PFSK-1 (cell line): Measurements from ENCODE around the gene FMNL2.

ENCODE experiments used
- FOXP2 ChIP-seq: optimal IDR thresholded peaks from 2 replicates; pipeline ENCODE3; 2011; ENCODE audit warnings: borderline replicate concordance, control low read depth, inconsistent platforms; ENCODE audit not compliant: insufficient read depth; ENCODE audit errors: extremely low read length, extremely low read depth
- POLR2AphosphoS5 ChIP-seq: IDR thresholded peaks from 2 replicates; pipeline ENCODE4 v1.6.1; 2012; ENCODE audit warnings: low read depth, mild to moderate bottlenecking, control low read depth, low read length, moderate library complexity
- SIN3A ChIP-seq: IDR thresholded peaks from 2 replicates; pipeline ENCODE4 v1.6.1; 2012; ENCODE audit warnings: mild to moderate bottlenecking, low read length, moderate library complexity, borderline replicate concordance; ENCODE audit not compliant: insufficient read depth
- TAF1 ChIP-seq: IDR thresholded peaks from 2 replicates; pipeline ENCODE4 v1.6.1; 2012; ENCODE audit warnings: low read length, control low read depth, borderline replicate concordance; ENCODE audit not compliant: insufficient read depth
- TF ChIP-seq, protein P1 (sequence below), 2 experiments: IDR thresholded peaks; 2 replicates each; pipeline versions ENCODE4 v1.6.1 to v1.8.0; 2011 to 2012; ENCODE audit warnings: low read depth in 2 of 2, low read length in 2 of 2, control low read depth in 1 of 2, inconsistent platforms in 1 of 2, mild to moderate bottlenecking in 1 of 2, moderate library complexity in 1 of 2; ENCODE audit not compliant: insufficient read depth in 1 of 2

FMNL2 gene

GRCh38 chr2:152350155-152350679, 15.2 kb downstream of the FMNL2 start:
- TF ChIP-seq FOXP2: no peak

- TF ChIP-seq TAF1: no peak
- no peak for TF ChIP-seq FOXP2
- TF ChIP-seq SIN3A: no peak
- TF ChIP-seq, protein P1, sequence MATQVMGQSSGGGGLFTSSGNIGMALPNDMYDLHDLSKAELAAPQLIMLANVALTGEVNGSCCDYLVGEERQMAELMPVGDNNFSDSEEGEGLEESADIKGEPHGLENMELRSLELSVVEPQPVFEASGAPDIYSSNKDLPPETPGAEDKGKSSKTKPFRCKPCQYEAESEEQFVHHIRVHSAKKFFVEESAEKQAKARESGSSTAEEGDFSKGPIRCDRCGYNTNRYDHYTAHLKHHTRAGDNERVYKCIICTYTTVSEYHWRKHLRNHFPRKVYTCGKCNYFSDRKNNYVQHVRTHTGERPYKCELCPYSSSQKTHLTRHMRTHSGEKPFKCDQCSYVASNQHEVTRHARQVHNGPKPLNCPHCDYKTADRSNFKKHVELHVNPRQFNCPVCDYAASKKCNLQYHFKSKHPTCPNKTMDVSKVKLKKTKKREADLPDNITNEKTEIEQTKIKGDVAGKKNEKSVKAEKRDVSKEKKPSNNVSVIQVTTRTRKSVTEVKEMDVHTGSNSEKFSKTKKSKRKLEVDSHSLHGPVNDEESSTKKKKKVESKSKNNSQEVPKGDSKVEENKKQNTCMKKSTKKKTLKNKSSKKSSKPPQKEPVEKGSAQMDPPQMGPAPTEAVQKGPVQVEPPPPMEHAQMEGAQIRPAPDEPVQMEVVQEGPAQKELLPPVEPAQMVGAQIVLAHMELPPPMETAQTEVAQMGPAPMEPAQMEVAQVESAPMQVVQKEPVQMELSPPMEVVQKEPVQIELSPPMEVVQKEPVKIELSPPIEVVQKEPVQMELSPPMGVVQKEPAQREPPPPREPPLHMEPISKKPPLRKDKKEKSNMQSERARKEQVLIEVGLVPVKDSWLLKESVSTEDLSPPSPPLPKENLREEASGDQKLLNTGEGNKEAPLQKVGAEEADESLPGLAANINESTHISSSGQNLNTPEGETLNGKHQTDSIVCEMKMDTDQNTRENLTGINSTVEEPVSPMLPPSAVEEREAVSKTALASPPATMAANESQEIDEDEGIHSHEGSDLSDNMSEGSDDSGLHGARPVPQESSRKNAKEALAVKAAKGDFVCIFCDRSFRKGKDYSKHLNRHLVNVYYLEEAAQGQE (IDR thresholded peaks at IDR 0.05; ENCODE audit: insufficient read depth in 1 of 2, low read depth in 2 of 2, low read length in 2 of 2): no peak
- no peak for TF ChIP-seq POLR2AphosphoS5
Measured at GRCh38 chr2:152352616-152353015, 17.6 kb downstream of the FMNL2 start.

DNA sequence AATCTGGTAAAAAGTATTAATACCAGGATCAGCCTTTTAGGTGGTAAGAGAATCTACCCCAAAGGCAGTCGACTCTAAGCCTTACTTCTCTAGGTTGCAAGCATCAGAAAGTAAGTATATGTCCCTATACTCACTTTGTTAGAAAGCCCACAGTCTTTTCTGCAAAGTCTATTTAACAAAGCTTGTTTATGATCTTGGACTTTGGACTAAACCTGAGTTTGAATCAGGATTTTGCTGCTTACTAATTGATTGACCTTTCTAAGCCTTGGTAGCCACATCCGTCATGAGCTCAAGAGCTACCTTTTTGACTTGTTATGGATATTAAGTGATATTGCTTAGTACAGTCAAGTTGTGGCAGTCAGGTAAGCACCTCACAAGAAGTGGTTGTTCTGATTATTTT, 18.4 kb downstream of the FMNL2 start:
- TF ChIP-seq FOXP2: no peak
- TF ChIP-seq SIN3A: no peak
- TF ChIP-seq, protein P1 (IDR thresholded peaks at IDR 0.05; ENCODE audit: insufficient read depth in 1 of 2, low read depth in 2 of 2, low read length in 2 of 2): no peak

- TF ChIP-seq POLR2AphosphoS5 (no peak), FOXP2 (no peak), SIN3A (no peak), TAF1 (no peak)
- TF ChIP-seq, protein P1 (IDR thresholded peaks at IDR 0.05; ENCODE audit: insufficient read depth in 1 of 2, low read depth in 2 of 2, low read length in 2 of 2): no peak
Measured at GRCh38 chr2:152354069-152354755, 19.2 kb downstream of the FMNL2 start.

DNA sequence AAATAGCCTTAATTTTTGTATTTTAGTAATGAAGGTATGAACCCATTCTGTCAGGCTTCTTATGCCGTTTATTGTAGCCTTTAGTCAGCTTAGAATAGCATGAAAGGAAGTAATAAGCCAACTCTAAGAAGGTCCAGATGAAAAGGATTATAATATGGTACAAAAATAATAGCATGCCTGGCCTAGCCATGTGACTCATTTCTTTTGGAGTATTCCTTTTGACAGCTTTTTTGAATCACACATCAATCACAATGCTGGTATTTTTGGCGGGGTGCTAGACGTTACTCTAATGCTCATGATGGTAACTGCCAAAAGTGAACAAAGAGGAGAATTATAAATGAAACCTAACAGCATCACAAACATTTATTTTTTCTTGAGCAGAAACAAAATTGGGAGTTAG, 19.9 kb downstream of the FMNL2 start:
- TF ChIP-seq TAF1 (no peak), FOXP2 (no peak), POLR2AphosphoS5 (no peak), SIN3A (no peak)
- TF ChIP-seq, protein P1 (IDR thresholded peaks at IDR 0.05; ENCODE audit: insufficient read depth in 1 of 2, low read depth in 2 of 2, low read length in 2 of 2): no peak
